GM10266 (cell line): Measurements from ENCODE around the gene SPOCK1.

Experiments
- DNase-seq: peaks from one replicate; pipeline ENCODE4 v3.0.0; 2012; ENCODE audit errors: extremely low spot score
- TF ChIP-seq, protein P1 (sequence below): IDR thresholded peaks from 2 replicates; pipeline ENCODE4 v1.5.1; 2012; ENCODE audit warnings: mild to moderate bottlenecking, low read depth; ENCODE audit not compliant: control insufficient read depth, insufficient read depth; ENCODE audit errors: missing control alignments

The SPOCK1 gene

DNA sequence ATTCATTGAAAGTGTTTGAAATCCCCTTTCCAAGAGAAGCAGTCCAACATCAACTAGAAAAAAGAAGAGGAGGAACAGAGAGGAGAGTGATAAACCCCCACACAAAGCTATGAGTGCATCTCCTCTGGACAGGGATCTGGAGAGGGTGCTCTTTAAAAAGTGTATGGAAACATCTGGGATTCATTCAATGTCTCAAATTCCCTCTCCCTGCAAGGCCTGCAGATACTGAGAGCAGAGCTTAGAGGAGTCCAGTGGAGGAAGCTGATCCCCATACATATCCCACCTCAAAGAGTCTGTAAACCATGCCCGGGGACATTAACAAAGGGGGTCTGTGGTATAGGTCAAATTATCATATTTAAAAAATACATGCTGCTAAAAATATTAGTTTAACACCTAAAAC, 2.2 kb downstream of the SPOCK1 start:
- DNase-seq, result no peak
- TF ChIP-seq, protein P1, sequence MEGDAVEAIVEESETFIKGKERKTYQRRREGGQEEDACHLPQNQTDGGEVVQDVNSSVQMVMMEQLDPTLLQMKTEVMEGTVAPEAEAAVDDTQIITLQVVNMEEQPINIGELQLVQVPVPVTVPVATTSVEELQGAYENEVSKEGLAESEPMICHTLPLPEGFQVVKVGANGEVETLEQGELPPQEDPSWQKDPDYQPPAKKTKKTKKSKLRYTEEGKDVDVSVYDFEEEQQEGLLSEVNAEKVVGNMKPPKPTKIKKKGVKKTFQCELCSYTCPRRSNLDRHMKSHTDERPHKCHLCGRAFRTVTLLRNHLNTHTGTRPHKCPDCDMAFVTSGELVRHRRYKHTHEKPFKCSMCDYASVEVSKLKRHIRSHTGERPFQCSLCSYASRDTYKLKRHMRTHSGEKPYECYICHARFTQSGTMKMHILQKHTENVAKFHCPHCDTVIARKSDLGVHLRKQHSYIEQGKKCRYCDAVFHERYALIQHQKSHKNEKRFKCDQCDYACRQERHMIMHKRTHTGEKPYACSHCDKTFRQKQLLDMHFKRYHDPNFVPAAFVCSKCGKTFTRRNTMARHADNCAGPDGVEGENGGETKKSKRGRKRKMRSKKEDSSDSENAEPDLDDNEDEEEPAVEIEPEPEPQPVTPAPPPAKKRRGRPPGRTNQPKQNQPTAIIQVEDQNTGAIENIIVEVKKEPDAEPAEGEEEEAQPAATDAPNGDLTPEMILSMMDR, result no peak

DNA sequence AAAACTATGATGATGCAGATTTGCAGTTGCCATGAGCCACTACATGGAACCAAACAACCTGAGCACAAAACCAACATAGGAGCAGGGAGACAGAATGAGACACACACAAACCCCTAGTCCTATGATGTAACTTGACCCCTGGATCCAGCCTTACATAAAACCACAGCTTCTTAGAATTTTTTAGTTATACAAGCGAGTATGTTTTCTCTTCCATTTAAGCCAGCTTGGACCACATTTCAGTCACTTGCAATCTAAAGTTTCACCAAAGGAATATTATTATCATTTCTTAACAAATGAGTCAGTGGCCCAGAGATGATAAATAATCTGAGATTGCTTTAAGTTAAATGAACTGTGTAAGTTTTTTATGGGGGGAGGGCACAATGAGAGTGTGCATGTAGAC, 6.8 kb downstream of the SPOCK1 start:
- TF ChIP-seq, protein P1, result no peak
- no peak for DNase-seq

DNA sequence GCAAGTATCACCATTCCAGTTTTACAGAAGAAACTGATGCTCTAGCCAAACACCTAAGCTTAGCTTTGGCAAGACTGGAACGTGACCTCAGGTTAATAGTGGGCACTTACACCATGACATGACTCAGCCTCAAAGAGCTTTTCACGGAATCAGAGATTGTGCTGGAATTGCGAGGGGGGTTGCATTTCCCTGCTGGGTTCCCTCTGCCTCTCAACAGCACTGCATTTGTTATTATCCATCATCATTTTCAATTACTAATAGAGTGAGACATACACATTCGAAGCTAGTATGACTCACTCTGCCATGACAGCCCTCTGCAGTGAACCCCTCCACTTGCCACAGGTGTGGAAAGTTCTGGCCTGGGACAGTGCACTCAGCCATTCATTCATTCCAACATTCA, 8.0 kb downstream of the SPOCK1 start:
- TF ChIP-seq, protein P1, result no peak
- DNase-seq, result no peak

DNA sequence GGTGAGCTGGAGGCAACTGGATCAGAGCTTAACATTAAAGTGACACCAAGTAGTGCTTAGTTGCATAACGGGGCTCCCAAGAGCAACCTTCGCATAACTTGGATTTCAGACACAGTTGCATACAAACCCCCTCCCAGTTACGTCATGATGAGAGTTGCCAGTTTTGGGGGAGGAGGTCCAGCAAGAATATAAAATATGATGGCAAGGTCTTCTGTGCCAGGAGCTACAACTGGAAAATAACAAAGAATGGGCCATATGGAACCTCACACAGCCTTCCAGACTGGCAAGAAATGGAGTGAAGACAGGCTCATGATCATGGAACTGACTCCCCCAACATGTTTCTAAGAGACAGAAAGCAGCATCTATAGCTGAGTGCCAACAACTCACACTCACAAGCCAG, 8.5 kb downstream of the SPOCK1 start:
- TF ChIP-seq, protein P1, result no peak
- no peak for DNase-seq

DNA sequence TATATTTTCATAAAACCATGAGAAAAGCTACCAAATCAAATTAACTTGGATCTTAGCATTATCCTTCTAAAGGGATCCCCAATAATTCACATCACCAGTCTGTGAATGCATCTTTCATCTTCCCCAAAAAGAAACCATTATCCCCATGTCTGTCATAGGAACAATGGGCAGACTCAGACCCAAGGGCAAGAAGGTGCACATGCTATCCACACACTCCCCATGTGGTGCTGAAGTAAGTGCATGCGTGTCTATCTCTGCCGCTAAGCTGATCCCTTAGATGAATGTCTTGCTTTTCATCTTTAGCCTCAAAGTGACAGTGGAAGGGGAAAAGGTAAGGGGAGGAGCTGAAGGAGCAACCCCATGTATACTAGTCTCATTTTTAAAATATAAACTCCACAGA, 10.2 kb downstream of the SPOCK1 start:
- TF ChIP-seq, protein P1, result no peak
- no peak for DNase-seq

DNA sequence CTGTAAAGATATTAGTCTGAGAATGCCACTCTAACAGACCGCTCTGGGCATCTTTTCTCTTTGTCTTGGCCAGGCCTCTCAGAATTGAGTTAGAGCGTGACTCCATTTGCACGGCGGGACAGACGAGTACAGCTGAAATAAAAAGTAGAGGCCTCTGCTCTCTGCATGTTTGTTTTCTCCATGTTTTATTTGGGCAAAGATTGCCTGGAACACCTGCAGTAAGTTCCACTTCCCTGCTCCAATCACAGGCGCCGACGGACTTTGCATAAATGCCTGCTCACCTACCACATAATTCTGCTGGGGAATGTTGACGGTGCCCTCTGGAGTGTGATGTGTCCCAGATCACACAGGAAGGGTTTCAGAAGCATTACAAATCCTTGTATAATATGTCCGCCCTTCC, 10.6 kb downstream of the SPOCK1 start:
- TF ChIP-seq, protein P1, result no peak
- DNase-seq, result no peak

DNA sequence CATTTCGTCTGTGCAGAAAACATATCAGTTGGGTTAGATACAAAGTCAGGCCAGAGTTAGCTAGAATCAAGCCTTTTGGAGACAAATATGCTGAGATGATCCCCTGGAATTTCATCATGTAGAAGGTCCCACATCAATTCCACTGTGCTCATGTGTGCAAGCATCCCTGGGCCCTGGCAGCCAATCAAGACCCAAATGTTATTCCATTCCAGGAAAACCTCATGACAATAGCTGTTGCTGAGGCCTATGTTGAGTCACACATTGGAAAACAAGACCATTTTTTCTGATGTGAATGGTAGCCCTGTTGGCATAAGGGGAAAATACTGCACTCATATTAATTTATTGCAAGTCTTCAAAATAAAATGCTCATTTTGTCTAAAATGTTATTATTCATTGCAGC, 11.5 kb downstream of the SPOCK1 start:
- TF ChIP-seq, protein P1, result no peak
- no peak for DNase-seq

DNA sequence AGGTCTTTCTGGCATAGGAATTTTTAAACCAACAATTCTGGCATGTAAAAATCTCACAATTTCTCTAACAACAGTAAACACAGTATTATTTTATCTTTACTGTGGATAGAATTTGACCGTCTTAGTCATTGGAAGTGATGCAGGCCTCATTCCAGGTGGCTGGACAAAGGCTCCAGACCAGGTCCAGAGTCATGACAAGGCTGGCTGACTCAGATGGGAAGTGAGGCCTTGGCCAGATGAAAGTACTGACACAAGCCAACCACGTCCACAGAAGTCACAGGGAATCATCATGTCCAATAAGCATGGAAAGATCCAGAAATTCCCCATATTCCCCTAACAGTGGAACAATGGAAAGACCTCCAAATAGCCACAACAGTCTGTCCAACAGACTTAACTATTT, 12.4 kb downstream of the SPOCK1 start:
- TF ChIP-seq, protein P1, result no peak
- no peak for DNase-seq
